Esophagus muscularis mucosa (tissue), 4 donors: Measurements from ENCODE around the gene ATP2A1.
A peak's percentile ranks its signal among the peaks of the same experiment; 100 is the strongest.

ENCODE experiments used
- EP300 ChIP-seq: sonication (generic); formaldehyde crosslinking; IDR thresholded peaks from one replicate; pipeline ENCODE4 v1.6.1; 2017; ENCODE audit warnings: antibody characterized with exemption
- POLR2A ChIP-seq: fragments of 450-650 bp; IDR thresholded peaks from one replicate; pipeline ENCODE4 v1.6.1; 2017; ENCODE audit warnings: antibody characterized with exemption, moderate library complexity, mild to moderate bottlenecking, low read depth
- TF ChIP-seq, protein P1 (sequence below), 3 experiments: fragments of 200-600 bp in 2 of 3; fragments of 450-650 bp in 1 of 3; sonication (generic) in 2 of 3; IDR thresholded peaks; one replicate each; pipeline ENCODE4 v1.5.1; 2017 to 2019; ENCODE audit warnings: antibody characterized with exemption in 3 of 3, mild to moderate bottlenecking in 2 of 3, moderate library complexity in 1 of 3

DNA sequence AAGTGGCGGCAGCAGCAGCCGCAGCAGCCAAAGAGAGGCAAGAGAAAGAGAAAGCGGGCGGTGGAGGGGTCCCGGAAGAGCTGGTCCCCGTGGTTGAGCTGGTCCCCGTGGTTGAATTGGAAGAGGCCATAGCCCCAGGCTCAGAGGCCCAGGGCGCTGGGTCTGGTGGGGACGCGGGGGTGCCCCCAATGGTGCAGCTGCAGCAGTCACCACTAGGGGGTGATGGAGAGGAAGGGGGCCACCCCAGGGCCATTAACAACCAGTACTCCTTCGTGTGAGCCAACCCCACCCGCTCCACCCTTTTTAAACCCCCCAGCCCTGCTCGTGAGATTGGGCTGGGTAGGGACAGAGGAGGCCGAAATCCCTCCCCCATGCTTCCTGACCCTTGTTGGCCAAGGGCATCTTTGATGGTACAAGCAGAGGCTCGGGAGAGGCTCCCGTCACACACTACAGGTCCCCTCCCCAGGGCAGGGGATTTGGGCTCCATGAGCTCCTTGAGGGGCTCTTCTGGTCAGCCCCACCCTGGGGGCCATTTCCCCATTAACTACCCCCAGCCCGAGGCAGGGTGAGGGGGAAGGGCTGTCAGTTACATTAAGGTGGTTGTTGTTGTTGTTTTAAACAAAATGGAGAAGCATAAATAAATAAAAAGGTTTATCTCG is 4.6 kb upstream of the ATP2A1 start:
- TF ChIP-seq, protein P1, sequence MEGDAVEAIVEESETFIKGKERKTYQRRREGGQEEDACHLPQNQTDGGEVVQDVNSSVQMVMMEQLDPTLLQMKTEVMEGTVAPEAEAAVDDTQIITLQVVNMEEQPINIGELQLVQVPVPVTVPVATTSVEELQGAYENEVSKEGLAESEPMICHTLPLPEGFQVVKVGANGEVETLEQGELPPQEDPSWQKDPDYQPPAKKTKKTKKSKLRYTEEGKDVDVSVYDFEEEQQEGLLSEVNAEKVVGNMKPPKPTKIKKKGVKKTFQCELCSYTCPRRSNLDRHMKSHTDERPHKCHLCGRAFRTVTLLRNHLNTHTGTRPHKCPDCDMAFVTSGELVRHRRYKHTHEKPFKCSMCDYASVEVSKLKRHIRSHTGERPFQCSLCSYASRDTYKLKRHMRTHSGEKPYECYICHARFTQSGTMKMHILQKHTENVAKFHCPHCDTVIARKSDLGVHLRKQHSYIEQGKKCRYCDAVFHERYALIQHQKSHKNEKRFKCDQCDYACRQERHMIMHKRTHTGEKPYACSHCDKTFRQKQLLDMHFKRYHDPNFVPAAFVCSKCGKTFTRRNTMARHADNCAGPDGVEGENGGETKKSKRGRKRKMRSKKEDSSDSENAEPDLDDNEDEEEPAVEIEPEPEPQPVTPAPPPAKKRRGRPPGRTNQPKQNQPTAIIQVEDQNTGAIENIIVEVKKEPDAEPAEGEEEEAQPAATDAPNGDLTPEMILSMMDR (IDR thresholded peaks at IDR 0.05) = peak; percentile 47 to 74 (median 52)
- TF ChIP-seq POLR2A (no peak), EP300 (no peak)
